Stimulated activated CD8-positive, alpha-beta memory T cell treated with anti-CD3 and anti-CD28 coated beads, Interleukin-12 subunit alpha, Interleukin-12 subunit beta, amount 100 ng/mL, for 1 hour (primary cell): ENCODE results near the gene MYH1.
"Not testable (repeated sequence)": the region's sequence is repeated elsewhere in the genome, so short reads cannot be mapped to it uniquely, and the experiment has no call there.

ENCODE experiments used
- DNase-seq: peaks from one replicate; pipeline ENCODE4 v3.0.0-alpha.2; 2020; ENCODE audit warnings: low read depth

The MYH1 gene

DNA sequence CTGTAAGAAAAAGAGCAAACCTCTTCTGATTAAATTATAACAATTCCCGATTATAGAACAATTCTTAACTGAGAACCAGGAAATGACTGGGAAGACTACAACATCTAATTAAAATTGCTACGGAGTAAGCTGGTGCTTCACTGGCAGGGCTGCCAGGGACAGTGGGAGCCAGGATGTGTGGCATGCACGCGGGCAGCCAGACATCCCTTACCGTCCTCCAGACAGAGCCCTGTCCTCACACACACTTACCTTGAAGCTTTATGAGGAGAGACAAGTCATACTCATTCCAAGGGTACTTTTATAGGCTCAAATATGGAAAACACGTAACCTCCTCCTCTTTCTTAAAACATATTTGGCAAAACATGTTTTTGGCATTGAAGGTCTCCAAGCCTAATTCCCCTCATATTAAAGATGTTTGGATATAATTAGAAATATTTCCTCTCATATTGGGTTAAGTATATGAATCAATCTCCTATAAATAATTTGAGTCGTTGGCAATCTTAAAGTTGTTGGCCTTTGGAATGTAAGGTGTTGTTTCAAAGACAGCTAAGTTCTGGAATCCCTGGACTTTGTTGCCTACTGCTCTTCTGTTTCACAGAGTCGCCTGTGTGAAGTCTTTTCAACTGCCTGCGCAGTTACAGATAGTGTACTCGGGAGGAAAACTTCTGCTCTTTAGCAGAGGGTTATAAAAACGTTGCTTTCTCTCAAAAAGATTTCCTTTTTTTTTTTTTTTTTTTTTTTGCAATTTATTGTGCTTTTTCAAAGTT is at the start of gene MYH1:
TSS of gene MYH1 (minus strand) at position 272 of the 767 bp plus-strand sequence. CDS start 1,900 bp downstream, outside the sequence.
- DNase-seq = no peak

- no peak for DNase-seq
Measured at GRCh38 chr17:10563991-10564660, 45.8 kb upstream of the MYH1 start.

- DNase-seq = no peak
Measured at GRCh38 chr17:10558049-10558448, 39.7 kb upstream of the MYH1 start.

DNA sequence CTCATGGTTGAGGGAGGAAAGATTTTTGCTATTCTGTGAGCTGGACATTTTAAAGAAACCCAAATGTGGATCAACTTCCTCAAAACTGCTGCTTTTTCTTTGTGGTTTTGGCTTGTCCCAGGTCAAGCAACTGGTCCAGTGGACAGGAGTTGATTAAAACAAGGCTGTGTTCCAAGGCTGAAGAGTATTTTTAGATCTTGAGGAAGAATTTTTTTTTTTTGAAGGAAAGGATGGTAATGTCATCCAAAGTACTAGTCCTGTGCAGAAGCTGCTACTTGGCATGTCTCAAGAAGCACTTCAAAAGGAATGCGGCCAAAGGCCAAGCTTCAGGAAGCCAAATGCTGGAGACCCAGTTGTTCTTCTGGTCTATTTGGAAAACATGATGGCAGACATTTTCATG is 39.1 kb upstream of the MYH1 start:
- no peak for DNase-seq

DNA sequence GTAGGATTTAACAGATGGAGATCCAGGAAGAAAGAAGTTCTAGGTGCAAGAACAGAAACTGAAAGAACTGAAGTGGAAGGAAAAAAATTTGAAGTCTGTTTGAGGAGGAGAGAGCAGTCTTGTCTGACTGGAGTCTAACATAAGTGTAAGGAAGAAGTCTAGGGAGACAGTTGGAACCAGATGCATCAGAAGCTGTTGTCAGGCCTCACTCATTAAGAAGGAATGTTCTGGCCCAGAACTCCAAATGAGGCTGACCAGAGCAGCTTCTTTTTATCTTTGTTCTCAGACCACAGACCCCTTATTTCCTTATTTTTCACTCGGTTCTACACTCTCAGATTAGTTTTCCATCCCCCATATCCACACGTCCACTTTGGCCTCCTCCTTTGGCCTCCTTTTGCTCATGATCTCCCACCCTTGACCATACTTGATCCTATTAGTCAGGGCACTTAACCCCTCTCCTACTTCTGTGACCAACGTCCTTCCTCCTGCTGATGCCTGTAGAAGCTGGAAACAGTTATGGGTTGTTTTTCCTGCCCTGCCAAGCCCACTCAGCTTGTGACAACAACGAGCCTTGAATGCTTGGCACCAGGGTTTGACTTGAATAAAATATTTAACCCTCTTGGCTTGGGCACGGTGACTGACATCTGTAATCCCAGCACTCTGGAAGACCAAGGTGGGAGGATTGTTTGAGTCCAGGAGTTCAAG is 38.1 kb upstream of the MYH1 start:
- DNase-seq = no peak

GRCh38 chr17:10550014-10550413 is 31.7 kb upstream of the MYH1 start:
- DNase-seq = no peak

DNA sequence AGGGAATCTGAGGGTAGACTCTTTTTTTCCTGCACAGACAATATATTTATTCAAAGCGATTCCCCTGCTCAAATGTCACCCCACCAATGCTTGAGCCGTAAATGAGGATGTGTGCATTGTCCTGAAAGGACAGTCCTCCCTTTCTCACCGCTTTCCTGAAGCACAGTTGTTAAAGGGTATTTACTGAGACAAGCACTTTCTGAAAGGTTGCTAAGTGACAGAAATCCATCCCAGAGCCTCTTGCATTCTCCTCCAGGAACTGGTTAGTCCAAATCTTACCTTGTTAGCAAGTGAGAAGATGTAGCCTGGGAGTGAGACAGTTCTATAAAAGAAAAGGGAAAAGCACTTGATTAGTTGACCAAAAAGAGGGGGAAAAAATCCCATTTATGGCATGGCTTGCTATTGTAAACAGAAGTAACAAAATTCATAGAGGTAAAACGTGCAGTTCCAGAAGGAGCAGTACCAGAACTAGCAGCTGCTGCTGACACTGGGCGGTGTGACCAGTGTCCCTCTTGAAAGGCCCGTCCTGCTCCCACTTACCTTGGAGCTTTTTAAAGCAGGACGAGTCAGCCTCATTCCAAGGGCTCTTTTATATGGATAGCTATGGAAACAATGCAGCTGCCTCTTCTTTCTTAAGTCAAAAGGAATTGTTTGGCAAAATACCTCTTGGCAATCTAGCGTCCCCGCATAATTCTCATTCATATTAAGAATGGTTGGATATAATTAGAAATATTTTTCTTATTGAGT is 30.9 kb upstream of the MYH1 start, which contains the start of gene MYH2:
TSS of gene MYH2 (minus strand) at position 563 of the 747 bp plus-strand sequence. CDS start 1,738 bp downstream, outside the sequence.
- no peak for DNase-seq

GRCh38 chr17:10547351-10547750 is 29.0 kb upstream of the MYH1 start:
- no peak for DNase-seq

DNA sequence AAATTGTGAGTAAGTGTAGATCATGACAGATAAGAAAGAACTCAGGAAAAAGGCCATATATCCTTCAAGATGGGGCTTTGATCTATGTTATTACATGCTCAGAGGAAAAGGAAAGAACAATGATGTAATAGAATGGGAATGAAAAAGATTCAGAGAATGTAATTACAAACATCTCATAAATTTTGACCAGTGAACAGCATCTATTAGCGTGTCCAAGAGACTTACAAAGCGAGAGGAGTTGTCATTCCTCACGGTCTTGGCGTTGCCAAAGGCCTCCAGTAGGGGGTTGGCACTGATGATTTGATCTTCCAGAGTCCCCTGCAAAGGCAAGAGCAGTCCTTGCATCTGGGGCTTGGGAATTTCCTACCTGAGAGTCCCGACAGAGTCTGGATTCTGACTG is 25.1 kb upstream of the MYH1 start:
- not testable (repeated sequence) for DNase-seq

DNA sequence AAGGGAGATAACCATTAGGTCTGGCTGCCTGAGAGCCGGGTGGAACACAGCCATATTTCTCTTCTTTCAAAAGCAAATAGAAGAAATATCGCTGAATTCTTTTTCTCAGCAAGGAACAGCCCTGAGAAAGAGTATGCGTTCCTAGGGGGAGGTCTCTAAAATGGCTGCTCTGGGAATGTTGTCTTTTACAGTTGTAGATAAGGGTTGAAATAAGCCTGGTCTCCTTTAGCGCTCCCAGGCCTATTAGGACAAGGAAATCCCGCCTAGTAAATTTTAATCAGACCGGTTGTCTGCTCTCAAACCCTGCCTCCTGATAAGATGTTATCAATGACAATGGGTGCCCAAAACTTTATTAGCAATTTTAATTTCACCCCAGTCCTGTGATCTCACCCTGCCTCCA is 22.8 kb upstream of the MYH1 start:
- DNase-seq = not testable (repeated sequence)

DNA sequence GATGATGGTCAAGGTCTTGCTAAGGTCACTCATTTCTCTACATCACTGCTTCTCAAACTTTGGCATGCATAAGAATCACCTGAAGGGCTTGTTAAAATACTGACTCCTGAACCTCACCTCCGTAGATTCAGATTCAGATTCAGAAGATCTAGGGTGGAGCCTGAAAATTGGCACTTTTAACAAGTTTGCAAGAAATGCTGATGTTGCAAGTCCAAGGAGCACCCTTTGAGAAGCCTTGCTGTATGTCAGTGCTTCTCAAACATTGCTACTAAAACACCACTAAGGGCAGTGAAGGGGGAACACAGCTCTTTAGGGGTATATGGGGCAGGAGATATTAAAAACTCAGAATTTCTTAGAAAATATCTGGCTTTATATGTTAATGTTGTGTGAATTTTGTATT is 13.7 kb upstream of the MYH1 start:
- DNase-seq = no peak

DNA sequence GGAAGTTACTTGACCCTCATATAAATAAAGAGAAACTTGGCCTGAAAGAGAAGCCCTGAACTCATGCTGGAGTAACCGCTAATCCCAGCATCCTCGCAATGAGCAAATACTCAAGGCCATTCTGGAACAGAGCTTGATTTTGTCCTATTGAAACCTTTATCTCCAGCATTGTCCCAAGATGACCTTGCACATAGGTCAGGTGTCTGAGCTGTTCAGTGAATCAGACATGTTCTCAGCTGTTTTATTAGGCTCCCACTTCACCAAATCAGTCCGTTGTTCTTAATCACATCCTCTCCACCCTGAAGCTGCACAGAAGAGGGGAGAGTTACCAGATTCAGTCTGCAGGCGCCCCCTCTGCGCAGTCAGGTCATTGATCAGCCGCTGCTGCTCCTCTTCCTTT is 9.1 kb upstream of the MYH1 start:
- DNase-seq = no peak

- DNase-seq = no peak
Measured at GRCh38 chr17:10526517-10526916, 8.2 kb upstream of the MYH1 start.

GRCh38 chr17:10523064-10523463 is 4.7 kb upstream of the MYH1 start:
- no peak for DNase-seq

- no peak for DNase-seq
Measured at GRCh38 chr17:10521949-10522348, 3.6 kb upstream of the MYH1 start.

GRCh38 chr17:10516638-10517037 is 1.7 kb downstream of the MYH1 start:
- no peak for DNase-seq

- no peak for DNase-seq
Measured at GRCh38 chr17:10516065-10516464, 2.3 kb downstream of the MYH1 start.

- DNase-seq = no peak
Measured at GRCh38 chr17:10513299-10514067, 4.9 kb downstream of the MYH1 start.

DNA sequence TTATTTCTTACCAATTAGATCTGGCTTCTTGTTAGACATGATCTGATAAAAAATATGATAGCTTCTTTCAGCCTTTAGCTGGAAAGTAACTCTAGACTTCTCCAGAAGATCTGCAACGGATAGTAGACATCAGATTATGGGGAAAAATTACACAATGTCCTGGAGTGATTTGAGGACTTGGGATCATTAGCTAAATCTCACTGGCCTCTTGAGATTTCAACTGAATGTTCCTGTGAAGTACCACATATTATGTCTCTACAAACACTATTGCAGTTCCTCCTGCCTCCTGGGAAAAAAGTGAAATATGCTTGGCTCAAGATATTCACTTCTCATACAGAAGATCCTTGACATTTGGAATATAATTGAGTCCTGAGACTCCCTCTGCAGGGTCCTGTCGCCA is 5.5 kb downstream of the MYH1 start:
- DNase-seq = no peak

DNA sequence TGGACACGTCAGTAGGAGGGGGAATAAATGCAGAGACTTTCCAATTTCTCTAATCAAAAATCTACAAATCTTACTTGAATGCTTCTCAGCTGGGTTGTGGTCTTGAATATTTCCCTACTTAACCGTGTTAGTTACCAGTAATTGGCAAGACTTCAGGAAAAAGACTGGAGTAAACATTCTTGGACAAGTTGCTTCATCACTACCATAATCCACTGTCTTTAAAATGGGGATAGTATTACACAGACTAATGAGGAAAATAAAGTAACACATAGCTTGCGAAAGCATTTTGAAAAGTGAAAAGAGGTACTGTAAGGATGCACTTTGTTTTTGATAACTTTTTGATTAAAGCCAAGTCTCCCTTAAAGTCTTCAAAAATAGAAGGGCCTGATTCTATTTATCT is 18.4 kb downstream of the MYH1 start:
- no peak for DNase-seq

- DNase-seq = no peak
Measured at GRCh38 chr17:10492004-10492403, 26.3 kb downstream of the MYH1 start.
